GM21360 (cell line): ENCODE measurements around the gene ZC3H13.
"Not testable (repeated sequence)": the region's sequence is repeated elsewhere in the genome, so short reads cannot be mapped to it uniquely, and the experiment has no call there.

ENCODE experiments used
- ATAC-seq: cut with Tn5 transposase; IDR thresholded peaks from one replicate; pipeline ENCODE4 v1.9.1; 2021; ENCODE audit warnings: mild to moderate bottlenecking, moderate library complexity; ENCODE audit not compliant: unreplicated experiment

Gene ZC3H13

GRCh38 chr13:46016216-46016615 lies 36.3 kb downstream of the ZC3H13 start:
- ATAC-seq: no peak

- ATAC-seq: no peak
These were observed 37.2 kb downstream of the ZC3H13 start for GRCh38 chr13:46015366-46015765.

GRCh38 chr13:46012404-46012803 lies 40.1 kb downstream of the ZC3H13 start:
- ATAC-seq: no peak

GRCh38 chr13:46010148-46010547 lies 42.4 kb downstream of the ZC3H13 start:
- no peak for ATAC-seq

GRCh38 chr13:46008631-46009030 lies 43.9 kb downstream of the ZC3H13 start:
- no peak for ATAC-seq

- no peak for ATAC-seq
These were observed 45.7 kb downstream of the ZC3H13 start for GRCh38 chr13:46006688-46007452.

- ATAC-seq: no peak
These were observed 48.1 kb downstream of the ZC3H13 start for GRCh38 chr13:46004491-46004890.

- ATAC-seq: no peak
These were observed 55.9 kb downstream of the ZC3H13 start for GRCh38 chr13:45996631-45997030.

- ATAC-seq: no peak
These were observed 57.3 kb downstream of the ZC3H13 start for GRCh38 chr13:45995245-45995644.

- no peak for ATAC-seq
These were observed 57.8 kb downstream of the ZC3H13 start for GRCh38 chr13:45994752-45995151.

- ATAC-seq: no peak
These were observed 62.9 kb downstream of the ZC3H13 start for GRCh38 chr13:45989607-45990006.

GRCh38 chr13:45981127-45981526 lies 71.4 kb downstream of the ZC3H13 start:
- not testable (repeated sequence) for ATAC-seq

GRCh38 chr13:45975337-45975736 lies 77.2 kb downstream of the ZC3H13 start:
- ATAC-seq: no peak

- ATAC-seq: no peak
These were observed 78.0 kb downstream of the ZC3H13 start for GRCh38 chr13:45974500-45974899.

GRCh38 chr13:45967589-45967988 lies 85.0 kb downstream of the ZC3H13 start:
- ATAC-seq: no peak

GRCh38 chr13:45966715-45967114 lies 85.8 kb downstream of the ZC3H13 start:
- no peak for ATAC-seq

- no peak for ATAC-seq
These were observed 91.1 kb downstream of the ZC3H13 start for GRCh38 chr13:45961468-45961867.

- ATAC-seq: no peak
These were observed 97.4 kb downstream of the ZC3H13 start for GRCh38 chr13:45954836-45955800.

GRCh38 chr13:45953082-45953481 lies 99.5 kb downstream of the ZC3H13 start:
- ATAC-seq: no peak

- ATAC-seq: no peak
These were observed 100.8 kb downstream of the ZC3H13 start for GRCh38 chr13:45951724-45952123.

GRCh38 chr13:45951166-45951565 lies 101.4 kb downstream of the ZC3H13 start:
- no peak for ATAC-seq
